HT-29 (cell line): ENCODE results near the gene RASA3. TPM values are rescaled to one million over a fixed set of nuclear protein-coding genes. Genes with fewer than 3 reads are reported as not detected.

Source experiments
- DNase-seq: peaks from one replicate; pipeline ENCODE4 v3.0.0-alpha.2; 2015; ENCODE audit warnings: low spot score
- total RNA-seq: library from RNA; depleted of rRNA; stranded (reverse); fragments of >200 nt; shearing (Covaris generic); gene quantifications from 2 replicates; pipeline ENCODE4 v1.2.3, GENCODE V29; 2014

The RASA3 gene
- total RNA-seq, 1 experiment from 2014 or later: 25.1 TPM

DNA sequence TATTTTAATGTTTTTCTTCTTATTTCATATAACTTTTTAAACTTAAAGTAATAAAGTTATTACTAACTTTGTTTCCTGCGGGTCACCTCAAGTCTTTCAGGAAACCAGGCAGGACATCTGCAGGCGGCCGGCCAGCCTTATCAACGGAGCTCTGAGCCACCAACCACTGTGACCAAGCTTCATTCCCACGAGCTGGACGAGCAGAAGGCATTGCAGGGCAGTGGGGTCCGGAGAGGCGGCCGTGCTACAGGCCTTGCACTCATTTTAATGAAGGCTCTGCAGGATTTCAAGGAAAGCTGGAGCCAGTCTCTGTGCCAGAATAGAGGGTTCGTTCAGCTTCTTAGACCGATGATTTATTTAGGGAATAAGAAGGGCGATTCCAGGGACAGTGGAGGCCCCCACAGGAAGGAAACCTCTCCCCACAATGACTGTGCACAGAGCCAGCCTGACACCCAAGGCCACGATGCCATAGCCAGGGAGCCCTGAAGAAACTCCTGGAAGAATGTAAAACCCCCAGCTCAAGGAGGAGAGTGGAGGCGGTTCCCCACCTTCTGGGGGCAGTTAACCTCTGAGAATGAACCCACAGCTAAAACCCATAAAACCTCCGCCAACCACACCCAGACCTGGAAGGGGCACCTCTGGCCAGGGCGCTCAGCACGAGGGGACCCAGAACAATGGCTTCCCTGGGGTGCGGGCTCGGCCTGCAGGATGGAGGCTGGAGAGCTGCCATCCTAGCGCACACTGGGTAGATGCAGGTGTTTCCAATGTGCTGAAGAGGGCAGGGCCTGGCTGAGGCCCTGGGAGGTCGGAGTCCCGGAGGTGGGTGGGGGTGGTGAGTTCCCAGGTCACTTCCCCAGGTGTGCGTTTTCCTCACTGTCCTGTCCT is 75.0 kb downstream of the RASA3 start:
- DNase-seq: no peak

DNA sequence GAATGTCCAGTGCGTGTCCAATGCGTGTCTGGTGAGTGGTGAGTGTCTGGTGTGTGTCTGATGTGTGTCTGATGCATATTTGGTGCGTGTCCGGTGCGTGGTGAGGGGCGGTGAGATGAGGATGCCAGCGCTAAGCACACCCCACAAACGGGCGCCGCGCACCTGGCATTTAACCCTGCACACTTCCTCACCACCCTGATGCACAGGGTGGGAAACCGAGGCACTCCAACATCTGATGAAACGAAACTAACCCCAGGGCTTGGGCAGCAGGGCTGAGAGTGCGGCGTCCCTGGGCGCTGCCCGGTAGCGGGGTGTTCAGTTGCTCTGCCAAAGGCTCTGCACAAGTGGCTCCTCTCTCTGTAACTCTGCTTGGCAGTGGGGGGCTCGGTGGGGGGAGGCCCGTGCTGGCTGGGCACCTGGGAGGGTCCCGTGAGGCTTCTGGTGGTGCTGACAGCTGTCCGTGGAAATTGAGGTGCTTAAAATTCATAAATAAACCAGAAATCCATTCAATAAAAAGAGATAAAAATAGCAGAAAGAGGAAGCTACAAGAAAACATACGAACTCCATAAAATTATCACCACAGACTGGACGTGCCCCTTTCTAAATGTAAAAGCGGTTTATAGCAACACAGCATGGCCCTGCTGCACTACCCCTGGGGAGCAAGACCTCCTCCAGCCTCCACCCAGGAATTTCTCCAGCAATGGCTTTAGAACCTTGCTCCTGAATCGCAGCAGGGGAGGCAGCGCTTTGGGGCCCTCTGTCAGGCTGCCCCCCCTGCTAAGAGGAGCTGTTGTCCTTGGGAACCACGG is 76.0 kb downstream of the RASA3 start:
- no peak for DNase-seq

DNA sequence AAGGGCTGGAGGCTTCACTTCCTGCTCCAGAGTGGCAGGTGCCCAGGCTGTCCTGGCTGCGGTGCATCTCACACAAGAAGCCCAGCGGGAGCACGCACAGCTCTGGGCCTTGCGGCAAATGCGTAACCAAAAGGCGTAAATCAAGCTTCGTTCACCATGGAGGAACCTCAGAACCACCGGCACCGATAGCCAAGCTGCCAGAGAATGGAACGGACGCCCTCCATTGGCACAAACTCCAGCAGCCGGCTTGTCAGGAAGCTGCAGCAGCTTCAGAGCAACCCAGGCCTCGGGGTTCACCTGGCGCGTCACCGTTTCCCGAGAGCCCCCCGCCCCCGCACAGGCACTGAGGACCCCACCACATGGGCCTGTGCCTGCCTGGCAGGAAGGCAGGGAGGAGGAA is 76.7 kb downstream of the RASA3 start:
- no peak for DNase-seq

DNA sequence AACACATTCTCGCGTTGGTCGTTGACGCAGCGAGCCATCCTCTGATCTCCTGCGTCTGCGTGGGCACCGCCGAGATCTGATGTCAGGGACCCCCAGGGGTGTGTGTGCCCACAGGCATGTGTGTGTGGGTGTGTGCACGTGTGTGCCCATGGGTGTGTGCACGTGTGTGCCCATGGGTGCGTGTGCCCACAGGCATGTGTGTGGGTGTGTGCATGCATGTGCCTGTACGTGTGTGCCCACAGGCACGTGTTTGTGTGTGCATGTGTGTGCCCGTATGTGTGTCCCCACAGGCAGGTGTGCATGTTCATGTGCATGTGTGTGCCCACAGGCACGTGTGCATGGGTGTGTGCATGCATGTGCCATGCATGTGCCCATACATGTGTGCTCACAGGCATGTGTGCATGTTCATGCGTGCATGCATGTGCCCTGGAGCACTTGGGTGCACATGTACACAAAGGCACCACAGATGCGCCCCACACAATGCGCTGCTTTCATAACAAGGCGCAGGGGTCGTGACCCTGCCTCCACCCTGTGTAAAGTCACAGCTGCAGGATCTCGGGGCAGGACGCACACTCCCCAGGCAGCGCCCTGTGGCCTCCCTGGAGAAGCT is 77.5 kb downstream of the RASA3 start:
- no peak for DNase-seq

DNA sequence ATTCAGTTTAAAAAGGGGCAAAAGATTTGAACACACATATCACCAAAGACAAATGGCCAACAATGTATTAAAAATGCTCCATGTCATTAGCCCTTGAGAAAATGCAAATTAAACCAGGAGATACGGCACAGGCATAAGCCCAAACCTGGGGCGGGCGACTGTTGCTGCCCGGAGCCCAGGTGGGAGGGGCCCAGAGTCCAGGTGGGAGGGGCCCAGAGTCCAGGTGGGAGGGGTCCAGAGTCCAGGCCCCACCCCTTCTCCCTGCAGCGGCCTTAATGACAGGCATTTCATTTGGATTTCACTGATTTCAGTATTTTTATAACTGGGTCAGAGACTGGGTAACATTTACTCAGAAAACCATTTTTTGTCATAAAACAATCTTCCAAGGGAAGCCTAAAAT is 78.2 kb downstream of the RASA3 start:
- DNase-seq: peak; percentile 34

DNA sequence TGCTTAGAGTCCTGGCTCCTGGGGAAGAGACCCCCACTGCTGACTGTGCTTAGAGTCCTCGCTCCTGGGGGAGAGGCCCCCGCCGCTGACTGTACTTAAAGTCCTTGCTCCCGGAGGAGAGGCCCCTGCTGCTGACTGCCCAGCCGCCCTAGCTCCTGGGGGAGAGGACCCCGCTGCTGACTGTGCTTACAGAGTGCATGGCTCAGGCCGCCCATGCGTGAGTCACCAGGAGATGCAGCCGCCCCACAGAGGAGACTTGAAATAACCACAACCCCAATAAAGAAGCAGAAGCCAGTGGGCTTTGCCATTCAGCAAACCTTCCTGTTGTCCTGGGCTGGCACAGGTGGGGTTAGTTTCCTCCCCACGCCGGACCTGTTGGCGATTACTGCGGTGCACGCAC is 79.4 kb downstream of the RASA3 start:
- no peak for DNase-seq

DNA sequence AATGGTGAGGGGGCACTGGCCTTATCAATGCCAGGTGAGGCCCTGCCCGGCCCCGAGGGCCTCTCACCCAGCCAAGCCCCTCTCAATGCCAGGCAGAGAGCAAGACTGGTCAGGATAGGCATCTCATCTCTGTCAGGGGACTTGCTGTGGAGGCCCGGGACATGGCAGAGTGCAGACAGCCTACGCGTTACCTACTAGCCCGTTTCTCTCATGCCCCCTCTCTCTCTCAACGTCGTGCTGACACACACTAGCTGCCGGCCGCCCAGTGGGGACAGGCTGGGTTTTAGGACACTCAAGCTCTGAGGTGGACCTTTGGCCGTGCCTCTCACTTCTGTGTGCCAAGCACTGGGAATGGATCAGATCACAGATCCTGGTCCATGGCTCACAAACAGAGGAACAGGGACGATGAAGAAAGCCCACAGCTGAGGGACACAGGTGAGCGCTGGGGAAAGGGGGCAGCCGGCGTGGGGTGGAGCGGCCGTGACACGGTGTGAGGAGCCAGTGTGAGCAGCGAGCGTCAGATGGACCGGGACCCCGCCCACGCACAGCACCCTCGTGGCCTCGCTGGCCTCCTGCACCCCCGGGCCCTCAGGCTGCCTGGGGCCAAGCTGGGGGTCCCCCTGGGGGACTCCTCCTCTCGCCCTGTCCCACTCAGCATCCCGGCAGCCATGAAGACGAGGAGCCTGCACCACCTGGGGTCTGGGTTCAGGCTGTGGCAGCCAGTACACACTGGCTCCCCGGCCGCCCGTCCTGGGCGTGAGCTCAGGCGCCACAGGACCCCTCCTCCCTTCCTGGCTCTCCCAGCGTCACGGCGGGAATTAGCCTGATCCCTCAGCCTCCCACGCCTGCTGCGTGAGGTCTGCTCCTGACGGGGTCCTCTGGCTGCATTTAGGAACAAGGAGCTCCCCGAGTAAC is 81.6 kb downstream of the RASA3 start:
- no peak for DNase-seq

DNA sequence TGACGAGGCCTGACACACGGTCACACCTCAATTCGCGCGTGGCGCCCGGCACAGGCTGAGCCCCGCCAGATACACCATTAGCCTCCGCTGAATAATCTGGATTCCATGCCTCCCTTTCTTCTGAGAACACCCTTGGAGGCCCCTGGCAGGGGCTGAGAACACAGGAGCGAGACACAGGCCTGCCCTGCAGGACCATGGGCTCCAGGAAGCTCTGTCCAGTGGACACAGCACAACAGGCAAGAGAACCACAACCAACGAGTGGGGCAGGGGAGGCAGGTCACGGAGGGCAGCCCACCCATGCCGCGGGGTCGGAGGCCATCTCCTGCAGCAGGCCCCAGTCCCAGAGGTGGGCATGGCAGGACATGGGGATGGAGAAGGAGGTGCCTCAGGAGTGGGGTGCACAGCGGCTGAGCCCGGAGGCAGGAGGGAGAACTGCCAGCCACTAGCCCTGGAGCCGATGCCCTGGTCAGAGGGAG is 82.8 kb downstream of the RASA3 start:
- DNase-seq: no peak

DNA sequence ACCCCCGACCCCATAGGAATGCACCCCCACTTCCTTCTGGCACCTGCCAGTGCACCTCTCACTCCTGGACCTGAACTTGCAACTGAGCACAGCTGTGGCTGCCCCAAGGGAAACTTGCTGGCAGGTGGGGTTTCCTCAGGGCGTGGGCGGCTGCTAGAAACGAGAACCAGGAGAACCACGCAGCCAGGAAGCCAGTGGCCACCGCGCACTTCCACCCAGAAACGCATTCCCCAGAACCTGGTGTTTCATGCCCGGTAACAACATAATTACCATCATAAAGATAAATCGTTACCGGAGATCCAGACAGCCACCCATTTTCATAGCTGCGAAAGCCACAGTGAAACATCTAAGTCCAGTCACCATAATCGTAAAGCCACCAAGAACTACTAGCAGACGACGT is 83.4 kb downstream of the RASA3 start:
- no peak for DNase-seq

DNA sequence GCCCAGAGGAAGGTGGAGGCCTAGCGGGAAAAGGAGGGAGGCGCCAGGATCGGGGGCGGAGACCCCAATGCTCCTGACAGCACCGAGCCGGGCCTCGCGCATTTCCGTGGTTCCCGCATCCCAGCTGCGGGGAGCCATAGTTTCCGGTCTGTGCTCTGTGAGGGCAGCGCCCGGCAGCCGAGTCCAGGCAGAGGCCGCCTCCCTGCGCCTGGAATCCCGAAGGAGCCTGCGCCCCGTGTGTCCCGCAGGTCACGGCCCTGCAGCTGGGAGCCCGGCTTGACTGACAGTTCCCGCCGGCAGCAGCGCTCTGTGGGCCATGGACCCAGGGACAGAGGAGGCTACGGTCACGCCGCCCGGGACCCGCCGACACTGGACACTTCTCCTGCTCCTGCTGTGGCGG is 84.0 kb downstream of the RASA3 start:
- no peak for DNase-seq

DNA sequence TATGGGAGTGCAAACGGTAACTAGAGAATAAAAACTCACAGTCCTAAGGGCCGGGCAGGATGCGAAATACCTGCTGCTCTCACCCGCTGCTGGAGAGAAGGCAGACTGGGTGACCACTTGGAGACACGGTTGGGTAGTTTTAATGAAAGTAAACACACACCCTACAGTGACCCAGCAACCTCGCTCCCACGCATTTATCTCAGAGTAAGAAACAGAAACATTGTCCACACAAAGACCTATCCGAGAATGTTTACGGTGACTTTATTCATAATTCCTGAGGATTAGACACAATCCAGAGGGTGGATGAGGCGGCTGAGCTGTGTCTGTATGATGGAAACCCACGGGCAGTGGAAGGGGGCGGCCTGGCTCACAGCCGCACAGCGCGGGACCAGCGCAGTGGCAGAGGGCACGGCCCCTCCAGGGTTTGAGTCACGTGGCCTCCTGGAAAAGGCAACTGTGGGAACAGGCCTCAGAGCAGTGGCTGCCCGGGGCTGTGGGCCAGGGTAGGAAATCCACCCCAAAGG is 85.0 kb downstream of the RASA3 start:
- DNase-seq: no peak

DNA sequence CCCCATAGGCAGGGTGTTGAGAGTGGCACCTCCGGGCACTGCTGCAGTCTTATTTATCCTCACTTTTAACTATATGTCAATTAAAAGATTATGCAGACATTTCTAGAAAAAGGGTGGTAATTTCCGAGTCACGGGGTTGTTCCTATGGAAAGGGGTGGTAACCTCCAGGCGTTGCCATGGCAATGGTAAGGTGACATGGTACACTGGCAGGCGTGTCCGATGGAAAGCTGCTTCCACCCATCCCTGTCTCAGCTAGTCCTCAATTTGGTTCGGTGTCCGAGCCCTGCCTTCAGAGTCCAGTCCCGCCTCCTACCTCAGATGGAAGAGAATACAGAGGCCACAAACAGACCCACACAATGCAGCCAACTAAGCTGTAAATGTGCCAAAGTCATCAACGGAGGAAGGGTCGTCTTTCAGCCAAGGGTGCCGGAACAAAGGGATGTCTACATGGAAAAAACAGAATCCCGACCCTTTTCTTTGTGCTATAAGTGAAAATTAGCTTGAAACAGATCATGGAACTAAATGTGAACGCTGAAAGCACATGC is 85.9 kb downstream of the RASA3 start:
- no peak for DNase-seq

DNA sequence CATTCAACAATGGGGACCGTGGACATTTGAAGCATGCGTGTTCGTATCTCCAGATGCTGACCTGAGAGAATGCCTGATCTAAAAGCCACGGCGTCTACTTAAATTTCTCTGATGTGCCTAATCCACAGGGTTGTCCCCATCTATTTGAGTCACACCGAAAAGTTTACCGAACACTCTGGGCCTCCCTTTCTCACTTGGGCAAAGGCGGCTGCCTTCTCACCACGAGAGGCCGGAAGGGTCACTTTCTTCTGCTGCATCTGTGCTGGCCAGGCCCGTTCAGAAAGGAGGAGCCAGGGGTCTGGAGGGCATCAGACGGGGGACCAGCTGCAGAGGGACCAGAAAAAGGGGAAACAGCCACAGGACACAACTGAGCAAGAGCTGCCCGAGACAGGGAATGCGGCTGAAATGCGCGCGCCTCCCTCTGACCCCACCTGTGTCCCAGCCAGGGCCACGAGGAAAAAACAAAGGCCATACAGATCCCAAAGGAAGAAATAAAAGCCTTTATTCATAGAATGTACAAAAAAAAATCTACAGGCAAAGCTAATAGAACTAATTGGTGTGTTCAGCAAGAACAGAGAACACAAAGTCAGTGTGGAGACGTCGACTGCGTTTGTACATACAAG is 87.2 kb downstream of the RASA3 start:
- DNase-seq: no peak

DNA sequence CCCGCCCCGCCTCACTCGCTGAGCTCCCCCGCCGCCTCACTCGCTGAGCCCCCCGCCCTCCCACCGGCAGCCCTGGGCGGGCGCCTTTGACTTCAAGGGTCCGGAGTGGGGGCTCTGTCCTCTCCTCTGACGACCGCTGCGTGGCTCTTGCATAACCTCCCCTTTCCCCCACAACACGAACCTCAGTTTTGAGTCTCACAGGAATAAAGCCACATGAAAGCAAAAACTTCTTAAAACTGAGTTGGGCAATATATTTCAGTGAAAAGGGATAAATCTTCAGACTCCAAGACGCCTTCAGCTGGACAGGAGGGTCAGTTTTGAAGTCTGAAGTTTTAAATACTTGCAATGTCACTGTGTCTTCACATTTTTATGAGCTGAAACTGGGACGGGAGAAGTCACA is 87.9 kb downstream of the RASA3 start:
- no peak for DNase-seq

DNA sequence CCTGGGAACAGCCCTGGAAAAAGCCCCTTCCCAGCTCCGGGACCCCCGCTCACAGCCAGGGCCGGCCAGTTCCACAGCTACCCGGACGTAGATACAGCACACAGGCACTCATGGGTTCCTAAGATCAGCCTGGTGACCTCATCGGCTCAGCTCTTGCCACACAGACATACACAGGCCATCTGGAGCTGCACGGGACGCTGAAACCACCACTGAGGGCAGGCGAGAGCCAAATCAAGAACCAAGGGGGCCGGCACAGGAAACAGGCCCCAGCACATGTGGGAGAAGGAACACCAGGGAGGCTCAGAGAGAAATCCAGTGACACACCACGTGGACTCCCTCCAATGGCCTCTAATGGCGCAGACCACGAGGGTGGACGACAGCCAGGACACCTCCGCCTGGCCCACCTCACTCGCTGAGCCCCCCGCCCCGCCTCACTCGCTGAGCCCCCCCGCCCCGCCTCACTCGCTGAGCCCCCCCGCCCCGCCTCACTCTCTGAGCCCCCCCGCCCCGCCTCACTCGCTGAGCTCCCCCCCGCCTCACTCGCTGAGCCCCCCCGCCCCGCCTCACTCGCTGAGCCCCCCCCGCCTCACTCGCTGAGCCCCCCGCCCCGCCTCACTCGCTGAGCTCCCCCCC is 88.9 kb downstream of the RASA3 start:
- no peak for DNase-seq

DNA sequence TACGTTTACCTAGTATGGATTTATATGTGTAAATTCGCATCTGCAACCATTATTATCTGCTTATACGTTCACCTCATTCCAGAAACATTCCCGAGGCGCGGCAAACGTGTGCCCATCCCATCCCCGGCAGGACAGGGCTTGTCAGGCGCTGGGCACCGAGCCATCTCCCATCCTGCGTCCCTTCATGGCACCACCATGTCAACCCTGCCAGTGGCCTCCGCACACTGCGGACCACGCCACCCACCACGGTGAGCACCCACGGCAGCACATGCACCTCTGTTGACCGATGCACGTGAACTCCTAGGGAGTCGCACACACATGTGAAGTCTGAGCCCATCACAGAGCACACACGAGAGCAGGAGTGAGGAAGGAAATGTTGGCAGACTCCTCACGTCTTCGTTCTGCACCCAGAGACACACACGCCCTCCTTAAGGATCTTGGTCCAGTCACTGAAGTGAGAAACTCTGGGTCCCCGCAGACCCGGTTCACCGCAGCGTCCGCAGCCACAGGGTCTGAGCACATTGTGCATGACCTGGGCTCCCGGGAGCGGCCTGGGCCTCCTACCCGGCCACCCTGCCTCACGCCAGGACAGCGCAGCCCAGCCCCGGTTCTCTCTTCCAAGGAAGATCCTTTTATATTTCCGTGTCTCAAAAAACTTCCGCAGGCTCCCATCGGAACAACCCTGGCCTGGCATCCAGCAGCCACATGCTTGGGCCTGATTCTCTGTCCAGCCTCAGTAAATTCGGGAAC is 90.2 kb downstream of the RASA3 start:
- no peak for DNase-seq

DNA sequence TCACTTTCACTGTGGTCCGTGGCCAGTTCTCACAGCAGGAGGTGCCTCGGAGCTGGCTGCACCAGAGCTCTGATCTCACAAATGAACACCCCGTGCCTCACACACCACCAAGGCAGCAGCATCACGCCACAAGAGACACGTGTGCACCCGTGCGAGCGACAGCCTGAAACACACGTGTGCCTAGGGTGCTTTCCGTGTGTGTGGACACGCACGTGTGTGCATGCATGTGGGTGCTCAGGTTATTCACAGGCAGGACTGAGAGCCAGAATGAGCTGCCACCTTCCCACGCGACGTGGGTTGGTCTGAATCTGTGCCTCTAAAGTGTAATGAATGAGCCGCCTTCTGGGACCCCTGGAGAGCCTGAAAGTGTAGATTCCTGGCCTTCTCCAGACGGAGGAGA is 90.9 kb downstream of the RASA3 start:
- no peak for DNase-seq

DNA sequence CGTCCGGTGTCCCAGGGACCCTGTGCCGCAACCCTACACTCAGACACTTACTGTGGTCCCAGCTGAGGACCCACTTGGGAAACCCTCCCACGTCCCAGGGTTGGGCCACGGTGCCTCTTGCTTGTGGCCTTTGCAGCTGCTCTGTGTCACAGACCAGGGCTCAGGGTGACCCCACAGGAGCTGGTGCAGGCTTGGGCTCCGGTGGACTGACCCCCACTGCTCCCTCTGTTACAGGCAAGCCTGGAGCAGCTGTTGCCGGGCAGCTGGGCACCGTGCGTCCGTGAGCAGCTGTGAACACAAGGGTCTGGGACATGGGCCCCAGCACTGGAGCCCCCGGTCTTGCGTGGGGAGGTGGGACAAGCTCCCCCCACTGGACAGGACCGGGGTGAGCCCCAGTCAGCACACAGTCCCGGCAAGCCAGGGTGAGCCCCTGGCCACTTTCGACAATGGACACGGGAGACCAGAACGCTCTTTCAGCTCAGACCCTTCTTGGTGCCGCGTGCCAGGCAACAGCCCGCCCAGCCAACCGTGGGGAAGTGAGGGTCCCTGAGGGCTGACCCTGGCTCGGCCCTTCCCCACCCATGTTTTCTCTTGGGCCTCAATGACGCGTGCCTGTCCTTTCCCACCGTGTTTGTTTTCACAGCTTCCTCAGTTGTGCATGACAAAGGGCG is 92.8 kb downstream of the RASA3 start:
- no peak for DNase-seq
